Endometrial microvascular endothelial cells (primary cell): Measurements from ENCODE around the gene GOT1. TPM values are rescaled to one million over a fixed set of nuclear protein-coding genes. Genes with fewer than 3 reads are reported as not detected.

Experiments
- in situ Hi-C: cut with HindIII; loops from 2 replicates; pipeline ENCODE4 v1.10.0; 2017; ENCODE audit warnings: low sequenced_read_pairs, low pct_unique_long_range_greater_than_20kb; ENCODE audit errors: inconsistent ontology term
- total RNA-seq: library from RNA; depleted of rRNA; stranded (reverse); fragments of >200 nt; gene quantifications from one replicate; pipeline ENCODE4 v1.2.3, GENCODE V29; 2015; ENCODE audit errors: inconsistent ontology term

GOT1 gene
- total RNA-seq, 1 donor from 2014 or later = 29.2 TPM

DNA sequence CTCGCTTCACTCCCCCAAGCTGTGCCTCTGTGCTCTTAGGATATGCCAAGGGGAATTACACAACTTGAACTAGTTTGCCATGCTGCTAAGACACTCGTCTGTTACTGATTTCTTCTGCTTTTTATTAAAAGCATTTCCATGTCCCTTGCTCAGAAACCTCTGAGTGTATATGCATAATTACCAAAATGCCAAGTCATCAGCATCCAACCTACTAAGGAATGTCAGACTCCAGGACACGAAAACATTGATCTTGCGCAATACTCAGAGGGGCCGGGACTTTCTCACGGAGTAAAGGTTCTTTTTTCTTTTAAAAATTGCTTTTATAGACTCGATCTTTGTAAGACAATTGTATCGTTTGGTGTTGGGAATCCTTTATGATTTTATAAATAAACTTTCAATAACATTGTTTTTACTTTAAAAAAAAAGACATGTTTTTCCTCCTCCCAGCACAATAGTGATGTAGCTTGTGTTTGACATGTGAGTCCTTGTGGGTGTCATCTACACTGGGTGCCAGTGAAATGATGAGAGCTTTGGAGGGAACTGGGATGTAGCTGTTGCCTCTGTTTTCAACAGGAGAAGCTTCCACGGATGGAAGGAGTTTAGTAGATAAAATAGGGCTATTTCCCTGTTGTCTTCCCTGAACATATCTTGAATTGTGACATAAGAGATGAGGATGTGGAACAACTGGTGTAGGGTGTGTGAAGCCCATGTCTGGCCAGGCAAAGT is 57.7 kb downstream of the GOT1 start:
- in situ Hi-C loops = no loop called here

DNA sequence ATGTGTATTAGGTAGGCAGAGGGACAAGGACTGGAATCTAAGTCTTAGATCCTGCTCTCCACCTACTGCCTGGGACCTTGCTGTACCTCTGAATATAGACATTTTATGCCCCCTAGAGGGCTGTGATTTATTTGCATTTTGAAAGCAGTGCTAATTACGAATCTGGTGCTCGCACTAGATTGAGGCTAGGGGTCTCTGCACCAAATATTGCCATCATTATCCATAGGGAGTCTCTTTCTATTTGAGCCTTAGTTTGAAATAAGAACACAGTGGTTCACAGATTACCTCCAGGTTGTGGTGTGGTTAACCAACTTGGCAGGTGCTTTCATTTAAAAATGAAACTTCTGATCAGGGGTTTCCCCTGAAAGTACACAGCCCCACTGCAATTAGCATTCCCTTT is 59.4 kb downstream of the GOT1 start:
- in situ Hi-C loops = no loop called here

DNA sequence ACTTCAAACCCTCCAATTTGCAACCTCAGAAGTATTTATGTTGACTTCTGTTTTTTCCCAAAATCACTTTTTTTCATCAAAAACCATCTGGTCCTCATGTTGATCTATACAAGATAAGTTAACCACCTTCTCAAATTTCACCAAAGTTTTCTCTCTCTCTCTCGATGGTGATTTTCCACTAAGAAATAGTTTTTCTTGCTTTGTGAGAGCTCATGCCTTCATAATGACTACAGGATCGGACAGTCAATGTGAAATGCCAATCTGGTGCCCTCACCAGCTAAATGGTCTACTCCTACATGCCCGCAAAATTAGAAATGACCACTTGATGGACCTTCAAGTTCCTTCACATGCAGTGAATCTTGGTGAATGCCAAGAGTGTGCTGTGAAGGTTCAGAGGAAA is 60.9 kb downstream of the GOT1 start:
- in situ Hi-C loops = no loop called here

DNA sequence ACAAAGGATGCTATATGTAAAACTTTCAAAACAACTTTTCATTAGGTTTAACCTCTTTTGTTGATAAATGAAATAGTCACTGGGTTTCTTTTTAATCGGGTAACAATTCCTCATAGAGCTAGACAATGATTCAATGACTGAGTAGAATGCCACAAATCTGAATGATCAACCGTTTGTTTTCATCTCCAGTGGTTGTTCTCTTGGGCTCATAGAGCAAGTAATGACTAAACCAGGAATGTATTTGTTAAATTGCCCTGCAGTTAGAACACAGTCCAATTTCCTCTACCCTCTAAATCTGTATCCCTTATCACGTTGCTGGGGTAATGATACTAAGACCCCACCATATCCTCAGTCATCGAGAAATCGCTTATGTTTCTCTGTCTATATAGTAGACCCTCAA is 61.3 kb downstream of the GOT1 start:
- in situ Hi-C loops = no loop called here

DNA sequence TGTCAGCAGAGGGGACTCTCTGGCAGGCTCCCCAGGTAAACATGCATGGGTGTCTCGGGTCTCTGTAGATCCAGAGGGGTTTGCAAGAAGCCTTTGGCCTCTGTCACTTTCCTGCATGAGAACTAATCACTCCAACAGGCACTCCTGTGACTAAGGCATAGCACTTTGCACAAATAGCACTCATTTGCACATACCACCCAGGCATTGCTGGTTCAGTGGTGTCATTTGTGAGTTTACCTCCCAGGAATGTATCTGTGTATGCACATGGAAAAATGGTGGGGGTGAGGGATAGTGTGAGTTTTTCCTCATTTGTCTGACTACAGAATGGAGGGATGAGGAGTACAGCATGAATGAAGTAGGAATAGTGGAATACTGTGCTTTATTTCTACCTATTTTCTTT is 61.8 kb downstream of the GOT1 start:
- in situ Hi-C loops = no loop called here

DNA sequence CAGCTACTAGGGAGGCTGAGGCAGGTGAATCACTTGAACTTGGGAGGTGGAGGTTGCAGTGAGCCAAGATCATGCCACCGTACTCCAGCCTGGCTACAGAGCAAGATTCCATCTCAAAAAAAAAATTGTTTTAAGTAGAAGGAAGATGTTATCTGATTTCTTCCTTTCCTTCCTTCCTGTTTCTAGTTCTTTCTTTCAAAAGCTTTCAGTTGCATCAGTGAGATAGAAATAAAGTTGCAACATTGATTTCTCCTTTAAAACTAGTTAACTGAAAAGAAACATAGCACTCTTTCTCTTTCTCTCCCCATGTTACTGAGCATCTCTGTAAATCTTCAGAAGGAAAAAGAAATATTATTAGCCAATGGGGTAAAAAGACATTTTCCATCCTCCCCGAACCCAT is 63.8 kb downstream of the GOT1 start:
- in situ Hi-C loops = no loop called here

DNA sequence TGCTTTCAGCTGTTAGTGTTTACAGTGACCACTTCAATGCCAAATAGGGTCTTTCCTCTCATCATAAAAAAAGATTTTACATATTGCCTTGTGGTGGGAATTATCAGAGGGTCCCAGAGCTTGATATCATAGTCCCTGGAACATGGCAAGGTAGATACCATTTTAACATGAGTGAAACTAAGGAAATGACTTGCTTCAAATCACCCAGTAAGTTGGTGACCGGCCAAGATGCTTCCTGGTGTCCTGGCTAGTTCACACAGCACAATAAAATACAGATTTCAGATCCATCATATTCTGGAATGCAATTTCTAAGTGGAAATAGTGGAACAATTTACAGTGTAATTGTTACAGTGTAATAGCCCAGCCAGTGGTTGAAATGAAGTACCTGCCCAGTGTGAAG is 64.7 kb downstream of the GOT1 start:
- in situ Hi-C loops = no loop called here

DNA sequence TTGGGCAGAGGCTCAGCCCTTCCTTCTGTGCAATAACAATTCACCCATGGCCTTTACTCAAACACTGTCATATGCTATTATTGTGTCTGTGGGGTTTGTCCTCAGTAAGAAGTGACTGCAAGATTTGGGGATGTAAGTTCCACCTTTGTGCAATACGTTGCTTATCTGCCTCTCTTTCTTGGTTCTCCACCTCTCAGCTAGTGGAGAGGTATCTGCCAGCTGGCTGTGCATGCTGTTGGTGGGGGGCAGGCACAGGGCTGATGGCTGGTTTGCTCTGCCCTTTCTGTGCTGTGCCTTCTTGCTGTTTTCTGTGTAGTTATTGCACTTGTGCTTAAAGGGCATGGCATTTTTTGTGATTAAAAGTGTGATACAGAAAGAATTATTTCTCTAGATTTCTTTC is 65.1 kb downstream of the GOT1 start:
- in situ Hi-C loops = no loop called here

DNA sequence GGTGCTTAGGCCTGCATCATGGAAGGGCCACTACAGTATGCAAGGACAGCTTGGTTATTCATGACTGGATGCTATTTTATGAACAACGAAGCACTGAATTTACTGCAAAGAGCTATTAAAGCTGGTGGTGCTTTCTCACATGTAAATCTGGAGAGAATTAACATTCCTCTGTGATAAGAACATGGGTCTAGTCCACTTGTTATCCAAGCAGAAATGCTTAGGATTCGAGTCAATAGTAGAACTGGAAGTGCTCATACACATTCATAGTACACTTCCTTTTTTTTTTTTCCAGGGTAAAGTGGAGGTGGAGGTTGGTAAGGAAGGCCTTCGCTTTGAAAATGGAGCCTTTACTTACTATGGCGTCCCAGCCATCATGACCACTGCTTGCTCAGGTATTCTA is 66.3 kb downstream of the GOT1 start:
- in situ Hi-C loops = no loop called here

DNA sequence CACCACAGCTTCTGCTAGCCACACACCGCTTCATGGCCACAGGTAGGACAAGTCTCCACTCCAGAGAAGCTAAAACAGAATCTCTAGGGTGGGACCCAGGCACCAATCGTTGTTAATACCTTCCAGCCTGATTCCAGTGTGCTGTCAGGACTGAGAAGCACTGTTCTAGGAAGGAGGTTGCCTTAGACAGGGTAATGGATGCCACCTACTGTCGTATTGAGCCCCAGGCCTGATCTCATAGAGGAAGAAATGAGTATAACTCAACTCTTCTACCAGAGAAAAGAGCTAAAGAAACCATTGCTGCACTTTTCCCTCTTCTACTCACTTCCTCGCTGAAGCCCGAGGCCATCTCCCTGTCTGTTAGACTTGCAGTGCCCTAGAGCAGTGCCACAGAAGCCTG is 69.5 kb downstream of the GOT1 start:
- in situ Hi-C loops = no loop called here

DNA sequence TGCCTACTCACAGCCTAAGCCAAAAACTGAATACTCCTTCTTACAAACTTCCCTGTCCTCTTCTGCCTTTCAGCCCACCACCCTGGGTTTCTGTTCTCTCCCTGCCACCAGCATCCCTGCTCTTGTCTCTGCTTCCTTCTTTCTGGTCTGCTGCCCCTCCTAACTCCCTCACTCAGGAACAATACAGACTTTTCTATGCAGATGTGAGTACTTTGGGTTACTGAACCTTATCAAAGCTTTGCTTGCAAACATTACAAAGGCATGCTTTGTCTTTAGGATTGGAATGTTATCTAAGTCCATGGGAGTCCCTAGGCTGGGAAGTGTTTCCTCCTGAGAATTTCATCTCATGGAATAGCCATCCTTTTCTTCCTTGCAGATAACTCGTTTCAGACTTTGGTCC is 72.3 kb downstream of the GOT1 start:
- in situ Hi-C loops = no loop called here

DNA sequence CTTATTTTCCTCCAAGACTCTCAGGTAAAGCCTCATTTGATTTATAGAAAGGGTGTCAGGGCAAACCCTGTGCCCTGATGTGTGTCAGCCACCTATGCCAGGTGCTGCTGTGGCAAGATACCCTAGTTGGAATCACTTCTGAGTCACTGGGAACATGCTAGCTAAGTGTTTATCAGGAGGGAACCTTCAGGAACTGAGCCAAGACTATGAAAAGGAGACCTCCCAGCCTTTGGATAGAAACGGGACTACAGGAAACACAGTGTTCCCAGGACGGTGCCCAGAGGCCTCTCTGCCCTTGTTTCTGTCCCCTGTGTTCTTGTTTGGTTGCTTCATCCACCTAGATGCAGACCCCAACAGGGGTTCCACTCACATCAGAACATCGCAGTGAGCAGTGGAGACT is 72.7 kb downstream of the GOT1 start:
- in situ Hi-C loops = no loop called here

DNA sequence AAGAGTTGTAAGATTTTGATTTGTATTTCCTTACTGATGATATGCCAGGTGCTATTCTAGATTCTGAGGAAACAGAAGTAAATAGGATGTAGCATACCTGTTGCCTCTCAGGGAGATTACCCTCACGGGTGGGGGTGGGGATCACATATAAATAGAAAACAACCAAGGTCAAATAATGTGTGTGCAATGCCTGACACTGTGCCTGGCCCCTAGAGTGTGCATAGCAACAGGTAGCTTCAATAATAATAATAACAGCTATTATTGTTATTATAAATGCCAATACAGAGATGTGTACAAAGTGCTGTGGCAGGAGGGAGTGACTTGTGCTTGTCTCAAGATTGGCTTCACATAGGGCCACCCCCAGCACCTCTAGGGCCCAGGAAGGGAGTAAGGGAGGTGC is 77.2 kb downstream of the GOT1 start:
- in situ Hi-C loops = no loop called here

DNA sequence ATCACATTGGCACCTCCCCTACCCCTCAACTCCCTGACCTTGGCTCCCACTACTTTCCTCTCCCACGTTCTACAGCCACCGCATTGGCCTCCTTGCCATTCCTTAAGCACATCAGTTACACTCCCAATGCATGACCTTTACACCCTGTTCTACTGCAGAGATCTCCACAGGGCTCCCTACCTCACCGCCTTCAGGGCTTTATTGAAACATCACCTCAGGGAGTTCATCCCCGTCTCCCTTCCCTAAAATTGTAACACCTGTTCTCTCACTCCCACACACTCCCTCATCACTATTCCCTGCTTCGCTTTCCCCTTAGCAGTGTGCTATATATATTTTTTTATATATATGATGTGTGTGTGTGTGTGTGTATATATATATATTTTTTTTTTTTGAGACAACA is 82.8 kb downstream of the GOT1 start:
- in situ Hi-C loops = no loop called here

Other genes starting within 250 kb of the GOT1 start
- gene HPSE2, start 194.8 kb downstream of the GOT1 start, total RNA-seq = not detected
- gene CNNM1, start 101.3 kb downstream of the GOT1 start, total RNA-seq = not detected
- gene NKX2-3, start 102.3 kb upstream of the GOT1 start, total RNA-seq = not detected
- 14.7 TPM for gene SLC25A28, start 189.8 kb upstream of the GOT1 start, total RNA-seq
- gene ENTPD7, start 228.9 kb upstream of the GOT1 start, total RNA-seq = 18.8 TPM